Activated CD4-positive, alpha-beta memory T cell treated with anti-CD3 and anti-CD28 coated beads, Interleukin-2, amount 10 ng/mL, durations not matched to agents 7 days and 5 days (primary cell): ENCODE measurements around the gene CIT. TPM values are rescaled to one million over a fixed set of nuclear protein-coding genes. Genes with fewer than 3 reads are reported as not detected.
"Not testable (repeated sequence)": the region's sequence is repeated elsewhere in the genome, so short reads cannot be mapped to it uniquely, and the experiment has no call there.

Source experiments
- CTCF ChIA-PET: fragments of 350-600 bp; sonication (Branson Sonifier 250); formaldehyde crosslinking; loops from one replicate; lab custom pipeline; 2021; ENCODE audit warnings: antibody characterized with exemption, inconsistent platforms; lab: Charles Lee
- POLR2A ChIA-PET: fragments of 350-600 bp; sonication (Branson Sonifier 250); formaldehyde crosslinking; loops from one replicate; lab custom pipeline; 2021; ENCODE audit warnings: antibody characterized with exemption; lab: Charles Lee
- DNase-seq: peaks from one replicate; pipeline ENCODE4 v3.0.0-alpha.2; 2020
- H3K27ac Mint-ChIP-seq: one replicate; pipeline ENCODE4 v1.8.0; 2021; ENCODE audit warnings: mild to moderate bottlenecking, mixed read lengths
- H3K27me3 Mint-ChIP-seq: one replicate; pipeline ENCODE4 v1.8.0; 2021; ENCODE audit warnings: mixed read lengths
- H3K36me3 Mint-ChIP-seq: one replicate; pipeline ENCODE4 v1.8.0; 2021; ENCODE audit warnings: low read depth, mixed read lengths
- H3K4me1 Mint-ChIP-seq: one replicate; pipeline ENCODE4 v1.8.0; 2021; ENCODE audit warnings: mixed read lengths
- H3K4me3 Mint-ChIP-seq: one replicate; pipeline ENCODE4 v1.8.0; 2021; ENCODE audit warnings: mild to moderate bottlenecking, mixed read lengths
- H3K9me3 Mint-ChIP-seq: one replicate; pipeline ENCODE4 v1.8.0; 2021; ENCODE audit warnings: mixed read lengths
- total RNA-seq, 2 experiments: library from RNA; stranded (reverse); gene quantifications; one replicate each; pipeline ENCODE4 v1.2.3, GENCODE V29; 2021

CIT gene
- total RNA-seq, 2 experiments from 2014 or later, result 92.8 to 100 TPM

- no peak overlapping the region for H3K27ac Mint-ChIP-seq
- no peaks in the 10 kb centered on the region for H3K9me3 Mint-ChIP-seq
- no peak overlapping the region for H3K4me3 Mint-ChIP-seq
- no peak for DNase-seq
- no peaks in the 10 kb centered on the region for H3K27me3 Mint-ChIP-seq
- peaks cover 78% of the 10 kb centered on the region for H3K36me3 Mint-ChIP-seq
- POLR2A ChIA-PET, result no interaction called here
- H3K4me1 Mint-ChIP-seq, result peaks cover 5% of the 10 kb centered on the region
- CTCF ChIA-PET, result no interaction called here
Observed at GRCh38 chr12:119712721-119713120, 164.4 kb downstream of the CIT start.

- ChIA-PET CTCF (no interaction called here), POLR2A (no interaction called here)
- Mint-ChIP-seq H3K9me3 (no peaks in the 10 kb centered on the region), H3K4me3 (no peak overlapping the region), H3K4me1 (peaks cover 5% of the 10 kb centered on the region), H3K36me3 (peaks cover 83% of the 10 kb centered on the region), H3K27me3 (no peaks in the 10 kb centered on the region), H3K27ac (no peak overlapping the region)
- DNase-seq, result no peak
Observed at GRCh38 chr12:119711693-119712092, 165.4 kb downstream of the CIT start.

- CTCF ChIA-PET, result no interaction called here
- POLR2A ChIA-PET, result no interaction called here
Observed at GRCh38 chr12:119710965-119711551, 166.1 kb downstream of the CIT start.

GRCh38 chr12:119710374-119710964, 166.7 kb downstream of the CIT start:
- POLR2A ChIA-PET, result no interaction called here
- Mint-ChIP-seq H3K4me1 (no peaks in the 10 kb centered on the region), H3K27ac (no peak overlapping the region), H3K9me3 (no peaks in the 10 kb centered on the region), H3K36me3 (peaks cover 79% of the 10 kb centered on the region), H3K27me3 (no peaks in the 10 kb centered on the region), H3K4me3 (no peak overlapping the region)
- CTCF ChIA-PET, result interaction anchor here (0.6 kb wide), 1 partner anchor 271 kb away, joined by 3 read pairs; no protein-coding TSS in a partner anchor
- DNase-seq, result no peak

More at GRCh38 chr12:119710965-119711551, 166.1 kb downstream of the CIT start:
- no peak overlapping the region for H3K4me3 Mint-ChIP-seq
- no peak overlapping the region for H3K27ac Mint-ChIP-seq
- no peaks in the 10 kb centered on the region for H3K27me3 Mint-ChIP-seq
- peaks cover 82% of the 10 kb centered on the region for H3K36me3 Mint-ChIP-seq
- DNase-seq, result no peak
- H3K9me3 Mint-ChIP-seq, result no peaks in the 10 kb centered on the region
- H3K4me1 Mint-ChIP-seq, result no peaks in the 10 kb centered on the region

GRCh38 chr12:119706427-119706826, 170.7 kb downstream of the CIT start:
- POLR2A ChIA-PET, CTCF ChIA-PET, H3K4me1 Mint-ChIP-seq, H3K4me3 Mint-ChIP-seq, H3K27me3 Mint-ChIP-seq, DNase-seq, H3K27ac Mint-ChIP-seq, H3K9me3 Mint-ChIP-seq: not testable (repeated sequence)
- peaks cover 73% of the 10 kb centered on the region for H3K36me3 Mint-ChIP-seq

- H3K36me3 Mint-ChIP-seq, result peaks cover 67% of the 10 kb centered on the region
- H3K4me3 Mint-ChIP-seq, result no peak overlapping the region
- no peak overlapping the region for H3K27ac Mint-ChIP-seq
- no peaks in the 10 kb centered on the region for H3K4me1 Mint-ChIP-seq
- ChIA-PET CTCF (no interaction called here), POLR2A (no interaction called here)
- no peaks in the 10 kb centered on the region for H3K9me3 Mint-ChIP-seq
- H3K27me3 Mint-ChIP-seq, result no peaks in the 10 kb centered on the region
- no peak for DNase-seq
Observed at GRCh38 chr12:119705182-119705581, 171.9 kb downstream of the CIT start.

GRCh38 chr12:119704065-119704747, 172.9 kb downstream of the CIT start:
- ChIA-PET CTCF (no interaction called here), POLR2A (no interaction called here)
- no peaks in the 10 kb centered on the region for H3K4me1 Mint-ChIP-seq
- DNase-seq, result no peak
- no peak overlapping the region for H3K27ac Mint-ChIP-seq
- H3K9me3 Mint-ChIP-seq, result no peaks in the 10 kb centered on the region
- no peak overlapping the region for H3K4me3 Mint-ChIP-seq
- H3K36me3 Mint-ChIP-seq, result peaks cover 63% of the 10 kb centered on the region
- no peaks in the 10 kb centered on the region for H3K27me3 Mint-ChIP-seq

GRCh38 chr12:119700078-119700477, 177.0 kb downstream of the CIT start:
- no peak overlapping the region for H3K4me3 Mint-ChIP-seq
- no peaks in the 10 kb centered on the region for H3K9me3 Mint-ChIP-seq
- ChIA-PET CTCF (interaction anchor here (1.2 kb wide), 1 partner anchor 73 kb away, joined by 3 read pairs; no protein-coding TSS in a partner anchor), POLR2A (no interaction called here)
- DNase-seq, result no peak
- H3K4me1 Mint-ChIP-seq, result no peaks in the 10 kb centered on the region
- H3K36me3 Mint-ChIP-seq, result peaks cover 57% of the 10 kb centered on the region
- no peak overlapping the region for H3K27ac Mint-ChIP-seq
- H3K27me3 Mint-ChIP-seq, result no peaks in the 10 kb centered on the region

GRCh38 chr12:119699199-119699760, 177.8 kb downstream of the CIT start:
- no peak for DNase-seq
- H3K4me1 Mint-ChIP-seq, result no peaks in the 10 kb centered on the region
- ChIA-PET POLR2A (no interaction called here), CTCF (interaction anchor here (1.2 kb wide), 1 partner anchor 74 kb away, joined by 3 read pairs; no protein-coding TSS in a partner anchor)
- H3K27me3 Mint-ChIP-seq, result no peaks in the 10 kb centered on the region
- H3K9me3 Mint-ChIP-seq, result no peaks in the 10 kb centered on the region
- no peak overlapping the region for H3K4me3 Mint-ChIP-seq
- no peak overlapping the region for H3K27ac Mint-ChIP-seq
- peaks cover 56% of the 10 kb centered on the region for H3K36me3 Mint-ChIP-seq

- ChIA-PET CTCF (no interaction called here), POLR2A (no interaction called here)
- no peak for DNase-seq
- H3K27ac Mint-ChIP-seq, result no peak overlapping the region
- H3K27me3 Mint-ChIP-seq, result no peaks in the 10 kb centered on the region
- H3K4me1 Mint-ChIP-seq, result no peaks in the 10 kb centered on the region
- peaks cover 55% of the 10 kb centered on the region for H3K36me3 Mint-ChIP-seq
- H3K4me3 Mint-ChIP-seq, result no peak overlapping the region
- no peaks in the 10 kb centered on the region for H3K9me3 Mint-ChIP-seq
Observed at GRCh38 chr12:119696943-119697342, 180.2 kb downstream of the CIT start.

GRCh38 chr12:119695034-119695433, 182.1 kb downstream of the CIT start:
- Mint-ChIP-seq H3K4me1 (no peaks in the 10 kb centered on the region), H3K27ac (no peak overlapping the region), H3K9me3 (no peaks in the 10 kb centered on the region), H3K4me3 (no peak overlapping the region), H3K36me3 (peaks cover 51% of the 10 kb centered on the region), H3K27me3 (no peaks in the 10 kb centered on the region)
- ChIA-PET POLR2A (no interaction called here), CTCF (interaction anchor here (0.8 kb wide), 1 partner anchor 8 kb away, joined by 3 read pairs; no protein-coding TSS in a partner anchor)
- no peak for DNase-seq

- H3K4me3 Mint-ChIP-seq, result no peak overlapping the region
- H3K9me3 Mint-ChIP-seq, result no peaks in the 10 kb centered on the region
- CTCF ChIA-PET, result no interaction called here
- POLR2A ChIA-PET, result no interaction called here
- H3K36me3 Mint-ChIP-seq, result peaks cover 49% of the 10 kb centered on the region
- no peak overlapping the region for H3K27ac Mint-ChIP-seq
- H3K4me1 Mint-ChIP-seq, result no peaks in the 10 kb centered on the region
- no peaks in the 10 kb centered on the region for H3K27me3 Mint-ChIP-seq
- no peak for DNase-seq
Observed at GRCh38 chr12:119694111-119694510, 183.0 kb downstream of the CIT start.

GRCh38 chr12:119693511-119693910, 183.6 kb downstream of the CIT start:
- POLR2A ChIA-PET, result no interaction called here
- Mint-ChIP-seq H3K36me3 (peaks cover 51% of the 10 kb centered on the region), H3K27ac (no peak overlapping the region), H3K27me3 (no peaks in the 10 kb centered on the region), H3K4me1 (no peaks in the 10 kb centered on the region), H3K9me3 (no peaks in the 10 kb centered on the region), H3K4me3 (no peak overlapping the region)
- CTCF ChIA-PET, result no interaction called here
- DNase-seq, result no peak
